Stimulated activated naive CD8-positive, alpha-beta T cell treated with anti-CD3 and anti-CD28 coated beads, Interleukin-15, amount 100 ng/mL, for 72 hours (primary cell): ENCODE measurements around the gene MBNL1.
"Not testable (repeated sequence)": the region's sequence is repeated elsewhere in the genome, so short reads cannot be mapped to it uniquely, and the experiment has no call there.

Experiments used
- ATAC-seq: fragments of 150-1000 bp; cut with Tn5 transposase; 2 replicates; pipeline ENCODE4 v1.10.0; 2021; ENCODE audit warnings: mild to moderate bottlenecking, moderate library complexity
- DNase-seq, 2 donors: peaks; one replicate each; pipeline ENCODE4 v3.0.0; 2021 to 2022
- H3K27ac Mint-ChIP-seq, 2 donors: one replicate each; pipeline ENCODE4 v1.8.0; 2022; ENCODE audit warnings: mild to moderate bottlenecking in 2 of 2, mixed read lengths in 2 of 2, moderate library complexity in 2 of 2
- H3K27me3 Mint-ChIP-seq: one replicate; pipeline ENCODE4 v1.8.0; 2022; ENCODE audit warnings: mixed read lengths
- H3K4me1 Mint-ChIP-seq: one replicate; pipeline ENCODE4 v1.8.0; 2022; ENCODE audit warnings: mild to moderate bottlenecking, mixed read lengths
- H3K4me3 Mint-ChIP-seq, 2 donors: one replicate each; pipeline ENCODE4 v1.8.0; 2022; ENCODE audit warnings: mild to moderate bottlenecking in 2 of 2, mixed read lengths in 2 of 2, moderate library complexity in 1 of 2
- H3K9me3 Mint-ChIP-seq, 2 donors: one replicate each; pipeline ENCODE4 v1.8.0; 2022; ENCODE audit warnings: mixed read lengths in 2 of 2

Gene MBNL1

DNA sequence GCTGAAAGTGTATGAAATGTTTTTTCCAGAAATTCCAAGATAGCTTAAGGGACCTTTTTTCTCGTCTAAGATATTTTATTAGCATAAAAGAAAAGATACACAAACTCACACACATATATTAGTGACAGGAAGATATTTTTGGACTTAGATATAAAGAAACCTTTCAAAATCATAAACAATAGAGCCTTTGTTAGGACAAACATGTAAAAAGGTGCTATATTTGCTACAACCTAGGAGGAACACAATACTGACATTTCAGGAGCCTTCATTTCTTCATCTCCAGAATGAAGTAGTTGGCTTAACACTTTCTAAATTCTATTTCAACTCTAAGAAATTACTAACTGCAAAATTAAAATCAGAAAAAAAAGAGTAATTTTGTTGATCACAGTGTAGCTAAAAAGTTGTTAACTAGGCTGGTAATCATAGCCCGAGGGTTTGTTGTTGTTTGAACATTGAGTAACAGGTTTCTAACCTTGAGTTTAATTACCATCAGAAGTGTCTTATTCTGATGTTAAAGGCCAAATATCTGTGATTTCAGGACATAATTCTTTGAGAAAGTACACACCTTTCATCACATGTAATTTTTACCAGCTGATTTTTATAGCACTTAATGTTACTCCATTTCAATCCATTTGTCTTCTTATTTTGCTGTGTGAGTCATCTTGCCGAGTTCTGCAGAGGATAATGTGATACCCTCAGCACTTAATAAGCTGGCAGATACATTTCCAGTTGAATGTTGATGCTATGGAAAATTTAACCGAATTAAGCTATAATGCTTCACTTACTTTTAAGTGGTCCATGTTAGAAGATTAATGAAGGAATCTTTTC, 97.3 kb downstream of the MBNL1 start:
- peaks cover 77% of the 10 kb centered on the region for H3K4me1 Mint-ChIP-seq
- no peak overlapping the region for H3K4me3 Mint-ChIP-seq
- ATAC-seq = no peak
- no peaks in the 10 kb centered on the region for H3K27me3 Mint-ChIP-seq
- H3K9me3 Mint-ChIP-seq = peaks cover 6 to 9% of the 10 kb centered on the region in 2 donors
- no peak for DNase-seq
- H3K27ac Mint-ChIP-seq = no peak overlapping the region

DNA sequence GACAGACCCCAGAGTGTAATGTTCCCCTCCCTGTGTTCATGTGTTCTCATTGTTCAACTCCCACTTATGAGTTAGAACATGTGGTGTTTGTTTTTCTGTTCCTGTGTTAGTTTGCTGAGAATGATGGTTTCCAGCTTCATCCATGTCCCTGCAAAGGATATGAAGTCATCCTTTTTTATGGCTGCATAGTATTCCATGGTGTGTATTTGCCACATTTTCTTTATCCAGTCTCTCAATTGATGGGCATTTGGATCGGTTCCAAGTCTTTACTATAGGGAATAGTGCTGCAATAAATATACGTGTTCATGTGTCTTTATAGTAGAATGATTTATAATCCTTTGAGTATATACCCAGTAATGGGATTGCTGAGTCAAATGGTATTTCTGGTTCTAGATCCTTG, 98.5 kb downstream of the MBNL1 start:
- not testable (repeated sequence) for ATAC-seq, H3K9me3 Mint-ChIP-seq, H3K27me3 Mint-ChIP-seq, H3K4me3 Mint-ChIP-seq, DNase-seq
- Mint-ChIP-seq H3K4me1 (peaks cover 77% of the 10 kb centered on the region), H3K27ac (peak overlapping the region in 1 of 2 donors; percentile 10)

DNA sequence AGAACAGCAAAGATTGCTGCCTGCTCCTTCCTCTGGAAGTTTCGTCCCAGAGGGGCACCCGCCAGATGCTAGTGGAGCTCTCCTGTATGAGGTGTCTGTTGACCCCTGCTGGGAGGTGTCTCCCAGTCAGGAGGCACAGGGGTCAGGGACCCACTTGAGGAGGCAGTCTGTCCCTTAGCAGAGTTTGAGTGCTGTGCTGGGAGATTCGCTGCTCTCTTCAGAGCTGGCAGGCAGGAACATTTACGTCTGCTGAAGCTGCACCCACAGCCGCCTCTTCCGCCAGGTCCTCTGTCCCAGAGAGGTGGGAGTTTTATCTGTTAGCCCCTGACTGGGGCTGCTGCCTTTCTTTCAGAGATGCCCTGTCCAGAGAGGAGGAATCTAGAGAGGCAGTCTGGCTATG, 103.9 kb downstream of the MBNL1 start:
- ATAC-seq, H3K9me3 Mint-ChIP-seq, H3K27me3 Mint-ChIP-seq, DNase-seq: not testable (repeated sequence)
- H3K4me1 Mint-ChIP-seq = peaks cover 79% of the 10 kb centered on the region
- H3K4me3 Mint-ChIP-seq = peak overlapping the region in 1 of 2 donors; percentile 47
- peak overlapping the region in 1 of 2 donors; percentile 86 for H3K27ac Mint-ChIP-seq

DNA sequence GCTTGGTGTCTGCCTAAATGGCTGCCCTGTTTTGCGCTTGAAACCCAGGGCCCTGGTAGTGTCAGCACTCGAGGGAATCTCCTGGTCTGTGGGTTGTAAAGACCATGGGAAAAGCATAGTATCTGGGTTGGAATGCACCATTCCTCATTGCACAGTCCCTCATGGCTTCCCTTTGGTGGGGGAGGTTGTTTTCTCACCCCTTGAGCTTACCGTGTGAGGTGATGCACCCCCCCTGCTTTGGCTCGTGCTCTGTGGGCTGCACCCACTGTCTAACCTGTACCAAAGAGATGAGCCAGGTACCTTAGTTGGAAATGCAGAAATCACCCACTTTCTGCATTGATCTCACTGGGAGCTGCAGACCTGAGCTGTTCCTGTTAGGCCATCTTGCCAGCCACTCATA, 104.7 kb downstream of the MBNL1 start:
- ATAC-seq (no peak), DNase-seq (no peak)
- Mint-ChIP-seq H3K9me3 (peaks cover 0 to 6% of the 10 kb centered on the region in 2 donors), H3K27me3 (no peaks in the 10 kb centered on the region), H3K27ac (no peak overlapping the region), H3K4me3 (peak overlapping the region in 1 of 2 donors; percentile 3), H3K4me1 (peaks cover 77% of the 10 kb centered on the region)

DNA sequence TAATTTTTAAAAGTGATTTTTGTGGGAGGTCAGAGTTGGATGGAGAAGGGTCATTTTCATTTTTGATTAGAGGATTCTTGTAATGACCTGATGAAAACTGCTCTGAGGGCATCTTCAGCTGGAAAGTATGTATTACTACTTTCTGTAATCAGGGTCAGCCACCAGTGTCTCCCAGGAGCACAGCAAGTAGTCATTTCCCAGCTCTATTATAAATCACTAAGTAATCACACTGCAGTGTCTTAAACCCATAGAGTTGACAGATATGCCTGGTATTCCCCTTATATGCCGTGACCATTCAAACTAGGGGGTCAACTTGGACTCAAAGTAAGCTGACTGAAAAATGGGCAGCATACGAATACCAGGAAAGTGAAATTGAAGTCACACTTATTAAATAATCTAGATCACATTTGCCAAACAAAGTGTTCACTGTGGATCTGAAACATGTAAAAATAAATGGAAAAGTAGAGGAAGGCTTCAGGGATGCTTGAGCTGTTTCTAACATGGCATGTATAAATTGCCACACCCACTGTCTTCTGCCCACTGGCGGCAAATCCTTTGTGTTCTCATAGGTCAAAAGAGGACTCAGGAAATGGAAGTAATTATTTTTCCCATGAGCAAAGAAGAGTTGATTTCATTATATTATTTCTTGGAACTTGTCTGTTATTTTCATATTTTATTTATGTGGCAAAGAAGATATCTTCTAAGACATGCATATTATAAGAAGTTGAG, 105.7 kb downstream of the MBNL1 start:
- H3K27ac Mint-ChIP-seq = peak overlapping the region in 1 of 2 donors; percentile 25
- DNase-seq (no peak), ATAC-seq (peak; percentile 50)
- peaks cover 74% of the 10 kb centered on the region for H3K4me1 Mint-ChIP-seq
- no peak overlapping the region for H3K4me3 Mint-ChIP-seq
- H3K9me3 Mint-ChIP-seq = peaks cover 0 to 6% of the 10 kb centered on the region in 2 donors
- H3K27me3 Mint-ChIP-seq = no peaks in the 10 kb centered on the region

DNA sequence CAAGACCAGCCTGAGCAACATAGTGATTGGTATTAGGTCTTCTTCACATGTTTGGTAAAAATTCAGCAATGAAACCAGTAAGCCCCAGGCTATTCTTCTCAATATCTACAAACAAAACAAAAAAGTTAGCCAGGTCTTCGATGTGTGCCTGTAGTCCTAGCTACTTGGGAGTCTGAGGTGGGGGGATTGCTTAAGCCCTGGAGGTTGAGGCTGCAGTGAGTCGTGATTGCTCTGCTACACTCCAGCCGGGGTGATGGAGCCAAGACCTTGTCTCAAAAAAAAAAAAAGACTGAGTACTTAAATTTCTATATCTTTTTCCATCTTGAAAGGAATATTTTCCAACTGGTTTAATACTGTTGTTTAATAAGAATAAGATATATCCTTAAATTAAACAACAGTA, 106.8 kb downstream of the MBNL1 start:
- peaks cover 74% of the 10 kb centered on the region for H3K4me1 Mint-ChIP-seq

DNA sequence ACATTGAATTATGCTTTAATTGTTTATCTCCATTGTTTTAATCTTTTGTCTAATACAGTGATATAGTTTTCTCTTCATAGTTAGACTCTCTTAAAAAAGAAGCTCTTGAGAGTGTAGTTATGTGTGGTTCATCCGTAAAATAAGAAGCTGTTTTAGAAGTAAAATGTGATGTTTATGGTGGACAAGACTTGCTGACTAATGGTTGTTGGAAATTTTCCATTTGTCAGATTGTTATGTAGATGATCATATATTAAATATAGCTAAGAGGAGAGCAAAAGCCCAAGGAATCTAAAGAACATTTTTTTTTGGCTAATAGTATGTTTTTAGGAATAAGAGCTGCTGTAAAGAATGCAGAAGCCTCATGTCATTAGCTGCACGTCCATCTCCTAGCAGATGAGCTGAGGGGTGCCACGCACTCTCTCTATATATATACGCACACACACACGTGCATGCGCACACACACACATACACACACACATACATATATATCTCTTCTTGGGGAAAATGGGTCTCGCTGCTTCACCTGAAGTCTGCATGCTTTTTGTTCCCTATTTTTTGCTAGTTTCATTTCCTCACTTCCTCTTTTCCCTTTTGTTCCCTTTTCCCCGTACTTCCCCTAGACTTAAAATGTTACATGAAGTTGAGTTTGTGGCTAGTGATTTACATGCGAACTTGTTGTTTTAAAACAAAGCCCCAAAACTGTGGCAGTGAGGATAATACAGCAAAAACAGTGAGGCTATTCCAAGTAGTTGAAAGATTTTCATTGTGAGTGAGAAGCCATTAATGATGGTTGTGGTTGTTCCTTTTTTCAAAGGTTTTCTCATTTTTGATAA, 107.8 kb downstream of the MBNL1 start:
- ATAC-seq (no peak), DNase-seq (no peak)
- no peaks in the 10 kb centered on the region for H3K27me3 Mint-ChIP-seq
- H3K27ac Mint-ChIP-seq = peak overlapping the region; percentile 4 to 64
- H3K4me3 Mint-ChIP-seq = peak overlapping the region in 1 of 2 donors; percentile 18
- peaks cover 0 to 6% of the 10 kb centered on the region in 2 donors for H3K9me3 Mint-ChIP-seq
- peaks cover 65% of the 10 kb centered on the region for H3K4me1 Mint-ChIP-seq

More for the DNA sequence above, 106.8 kb downstream of the MBNL1 start:
- DNase-seq (no peak), ATAC-seq (no peak)
- Mint-ChIP-seq H3K9me3 (peaks cover 0 to 6% of the 10 kb centered on the region in 2 donors), H3K27me3 (no peaks in the 10 kb centered on the region), H3K27ac (peak overlapping the region in 1 of 2 donors; percentile 59), H3K4me3 (no peak overlapping the region)

DNA sequence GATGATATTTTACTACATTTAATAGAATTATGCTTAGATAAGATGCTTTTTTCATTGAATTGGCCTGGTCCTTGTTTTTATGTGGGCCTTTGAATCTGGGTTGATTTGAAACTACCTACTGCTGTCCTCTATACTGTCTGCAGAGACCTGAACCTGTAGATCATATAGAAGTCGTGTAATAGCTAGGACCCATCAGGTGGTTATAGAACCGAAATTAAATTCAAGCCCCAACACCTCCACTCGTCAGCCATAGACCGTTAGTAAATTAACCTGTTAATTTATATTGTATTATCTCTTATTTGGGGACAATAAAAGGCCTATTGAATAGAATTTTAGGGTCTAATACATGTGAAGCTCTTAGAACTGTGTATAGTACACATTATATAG, 108.4 kb downstream of the MBNL1 start:
- Mint-ChIP-seq H3K4me1 (peaks cover 65% of the 10 kb centered on the region), H3K27me3 (no peaks in the 10 kb centered on the region), H3K9me3 (peaks cover 0 to 4% of the 10 kb centered on the region in 2 donors), H3K27ac (no peak overlapping the region), H3K4me3 (no peak overlapping the region)
- DNase-seq = no peak
- ATAC-seq = no peak

DNA sequence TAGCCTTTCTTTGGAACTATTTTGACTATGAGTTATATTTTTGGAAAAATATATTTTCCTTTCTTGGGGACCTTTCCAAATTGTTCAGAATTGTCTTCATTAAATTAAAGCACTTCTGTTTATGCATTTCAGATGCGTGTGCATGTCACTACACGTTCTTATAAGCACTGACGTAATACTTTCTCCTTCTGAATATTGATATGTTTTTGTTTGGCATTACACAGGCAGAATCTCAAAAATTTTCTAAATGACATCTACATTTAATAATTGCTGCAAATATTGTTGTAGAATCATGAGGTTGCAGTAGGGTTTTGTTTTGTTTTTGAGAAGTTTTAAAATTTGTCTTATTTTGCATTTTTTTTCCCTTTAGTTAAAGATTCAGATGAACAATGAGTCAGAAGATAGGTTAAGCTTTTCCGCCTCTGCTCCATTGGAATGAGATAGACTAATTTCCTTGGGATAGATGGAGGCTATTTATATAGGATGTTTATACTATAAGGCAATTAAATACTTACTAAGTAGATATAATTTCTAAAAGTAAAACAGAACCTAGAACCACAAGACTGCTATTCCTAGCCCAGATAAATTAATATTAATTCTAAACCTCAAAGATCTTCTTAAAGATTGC, 110.8 kb downstream of the MBNL1 start:
- ATAC-seq (no peak), DNase-seq (no peak)
- Mint-ChIP-seq H3K27me3 (no peaks in the 10 kb centered on the region), H3K9me3 (no peaks in the 10 kb centered on the region), H3K27ac (no peak overlapping the region), H3K4me3 (no peak overlapping the region), H3K4me1 (peaks cover 62% of the 10 kb centered on the region)

DNA sequence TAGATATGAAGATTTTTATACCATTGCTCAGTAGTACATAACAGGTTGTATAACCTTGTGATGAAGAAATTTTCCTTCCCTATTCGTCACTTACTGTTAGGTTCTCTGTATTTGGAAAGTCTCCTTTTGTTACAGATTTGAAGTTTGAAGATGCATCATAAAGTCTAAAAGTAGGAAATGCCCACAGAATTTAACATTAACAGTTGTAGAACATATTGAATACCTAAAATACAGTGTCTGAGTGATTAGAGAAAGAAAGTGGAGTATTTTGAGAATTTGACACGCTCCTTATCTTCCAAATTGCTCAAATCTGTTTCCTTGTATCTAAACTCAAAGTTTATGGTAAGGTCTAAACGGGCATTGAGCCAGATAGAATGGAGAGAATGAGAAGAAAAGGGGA, 111.3 kb downstream of the MBNL1 start:
- Mint-ChIP-seq H3K4me3 (no peak overlapping the region), H3K27ac (peak overlapping the region; percentile 1 to 89), H3K9me3 (no peaks in the 10 kb centered on the region), H3K27me3 (no peaks in the 10 kb centered on the region), H3K4me1 (peaks cover 57% of the 10 kb centered on the region)
- ATAC-seq (no peak), DNase-seq (no peak)

DNA sequence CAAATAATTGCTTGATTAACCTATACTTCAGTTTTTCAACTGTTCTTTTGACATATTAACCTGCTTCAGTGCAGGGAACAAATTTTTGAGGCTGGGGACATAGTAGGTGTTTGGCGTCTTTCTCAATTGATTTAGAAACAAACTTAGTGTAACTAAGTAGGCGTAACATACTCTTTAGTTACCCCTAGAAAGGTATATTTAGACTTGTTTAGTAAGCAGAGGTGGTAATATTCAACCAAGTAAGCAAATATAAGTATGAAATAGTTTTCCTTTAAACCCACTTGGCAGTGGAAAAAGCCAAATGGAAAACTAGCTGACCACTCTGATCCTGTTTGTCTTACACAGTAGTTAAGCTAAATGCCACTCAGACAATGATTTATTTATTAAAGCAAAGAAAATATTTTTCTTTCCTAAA, 113.2 kb downstream of the MBNL1 start:
- ATAC-seq (no peak), DNase-seq (no peak)
- Mint-ChIP-seq H3K4me3 (peak overlapping the region; percentile 48 to 75), H3K4me1 (peaks cover 56% of the 10 kb centered on the region), H3K27ac (peak overlapping the region in 1 of 2 donors; percentile 84), H3K27me3 (no peaks in the 10 kb centered on the region), H3K9me3 (no peaks in the 10 kb centered on the region)

DNA sequence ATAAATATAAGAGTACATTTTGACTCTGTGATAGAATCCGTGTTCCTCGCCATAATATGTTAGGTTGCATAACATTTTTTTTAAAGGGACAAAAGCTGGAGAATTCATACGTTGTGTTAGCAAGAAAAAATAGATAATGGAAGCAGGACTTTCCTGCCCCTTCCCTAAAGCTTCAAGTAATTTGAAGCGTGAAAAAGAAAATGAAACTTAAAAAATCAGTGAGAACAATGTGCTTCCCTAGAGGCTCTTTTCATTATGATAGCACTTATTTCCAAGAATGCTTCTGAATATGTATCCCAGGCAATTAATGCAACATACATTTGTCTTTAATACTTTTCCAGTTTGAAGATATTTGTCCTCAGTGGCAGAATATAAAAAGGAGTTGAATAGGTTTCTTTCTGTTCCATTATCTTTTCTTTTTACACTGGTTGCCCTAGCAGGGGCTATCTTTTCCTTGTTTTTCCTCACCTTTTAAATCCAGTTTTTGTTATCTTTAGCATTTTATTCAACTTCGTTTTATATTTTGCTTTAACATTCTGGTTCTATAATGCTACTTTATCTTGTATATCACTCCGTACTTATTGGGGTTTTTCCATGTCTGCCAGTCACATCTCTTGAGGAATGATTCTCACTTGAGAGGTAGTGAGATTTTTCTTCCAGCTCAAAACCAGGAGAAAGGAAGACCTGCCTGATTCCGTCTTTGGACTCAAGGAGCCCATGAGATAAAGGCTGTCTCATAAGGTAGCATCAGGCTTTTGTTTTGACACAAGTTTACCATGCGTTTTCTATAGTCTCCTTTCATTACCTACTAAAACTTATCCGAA, 113.8 kb downstream of the MBNL1 start:
- DNase-seq (no peak), ATAC-seq (no peak)
- H3K9me3 Mint-ChIP-seq = no peaks in the 10 kb centered on the region
- H3K27ac Mint-ChIP-seq = peak overlapping the region; percentile 23 to 91
- H3K4me3 Mint-ChIP-seq = peak overlapping the region; percentile 62 to 75
- H3K27me3 Mint-ChIP-seq = no peaks in the 10 kb centered on the region
- H3K4me1 Mint-ChIP-seq = peaks cover 58% of the 10 kb centered on the region

DNA sequence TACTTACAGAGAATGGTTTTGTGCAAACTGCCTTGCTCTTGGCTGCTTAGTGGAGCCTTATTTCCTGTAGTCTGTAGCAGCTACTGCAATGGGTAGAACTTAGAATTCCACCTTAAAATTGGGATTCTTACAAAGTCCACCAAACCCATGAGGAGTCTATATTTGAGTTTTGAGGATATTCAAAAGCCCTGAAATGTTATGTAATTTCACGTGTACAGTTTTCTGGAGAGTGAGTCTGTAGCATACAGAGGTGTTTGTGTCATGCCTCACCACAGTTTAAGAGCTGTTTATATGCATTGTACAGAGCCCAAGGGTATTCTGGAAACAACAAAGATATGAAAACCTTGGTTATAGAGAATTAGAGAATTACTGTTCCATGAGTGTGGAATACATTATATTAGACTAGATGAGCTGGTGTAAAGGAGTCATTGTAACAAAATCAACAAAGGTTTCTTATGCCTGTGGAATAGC, 114.4 kb downstream of the MBNL1 start:
- Mint-ChIP-seq H3K4me1 (peaks cover 58% of the 10 kb centered on the region), H3K27ac (no peak overlapping the region)
- ATAC-seq = peak; percentile 56

DNA sequence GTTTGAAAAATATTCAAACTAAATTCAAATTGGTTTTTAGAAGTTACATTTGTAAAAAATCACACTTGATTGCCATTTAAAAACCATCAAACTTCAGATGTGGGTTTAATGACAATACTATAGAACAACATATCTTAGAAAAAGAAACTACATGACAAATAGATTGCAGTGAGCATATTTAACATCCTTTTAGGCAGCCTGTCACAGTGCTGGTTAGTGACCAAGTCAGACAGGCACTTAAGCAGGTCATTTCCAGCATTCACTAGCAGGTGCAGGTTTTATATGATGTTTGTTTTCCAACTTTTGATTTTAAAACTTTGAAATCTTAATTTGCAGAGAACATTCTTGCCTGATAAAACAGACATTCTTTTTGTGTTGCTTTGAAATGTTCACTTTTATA, 115.7 kb downstream of the MBNL1 start:
- ATAC-seq (peak; percentile 81), DNase-seq (no peak)
- Mint-ChIP-seq H3K4me3 (no peak overlapping the region), H3K9me3 (no peaks in the 10 kb centered on the region), H3K27ac (no peak overlapping the region), H3K4me1 (peaks cover 63% of the 10 kb centered on the region), H3K27me3 (no peaks in the 10 kb centered on the region)

More for the DNA sequence above, 114.4 kb downstream of the MBNL1 start:
- no peaks in the 10 kb centered on the region for H3K9me3 Mint-ChIP-seq
- peak overlapping the region; percentile 62 to 75 for H3K4me3 Mint-ChIP-seq
- DNase-seq = no peak
- H3K27me3 Mint-ChIP-seq = no peaks in the 10 kb centered on the region
